Uterine smooth muscle cell (primary cell): ENCODE measurements around the gene F2RL3. TPM values are rescaled to one million over a fixed set of nuclear protein-coding genes. Genes with fewer than 3 reads are reported as not detected.

Experiments used
- total RNA-seq: library from RNA; depleted of rRNA; stranded (reverse); fragments of >200 nt; gene quantifications from 2 replicates; pipeline ENCODE4 v1.2.3, GENCODE V29; 2014

Gene F2RL3
- 0.22 TPM in 1 of 2 replicates, not detected in the other for total RNA-seq

GRCh38 chr19:16888629-16889365, at the start of gene F2RL3:
Gene F2RL3, plus strand, starts transcription at chr19:16888999. Its CDS starts 191 bp downstream, at chr19:16889190.

Other genes starting within 250 kb of the F2RL3 start
- 77.8 and 78.2 TPM in 2 replicates for gene SMIM7, start 228.9 kb upstream of the F2RL3 start, total RNA-seq
- gene TMEM38A, start 227.9 kb upstream of the F2RL3 start, total RNA-seq = 0.77 and 1.4 TPM in 2 replicates
- gene NWD1, start 169.2 kb upstream of the F2RL3 start, total RNA-seq = not detected in 2 replicates
- gene SIN3B, start 59.6 kb upstream of the F2RL3 start, total RNA-seq = 20.6 and 29.7 TPM in 2 replicates
- 0.66 and 1.5 TPM in 2 replicates for gene CPAMD8, start 137.8 kb downstream of the F2RL3 start, total RNA-seq
- gene HAUS8, start 186.5 kb downstream of the F2RL3 start, total RNA-seq = 2.7 and 7.6 TPM in 2 replicates
- gene MYO9B, start 186.8 kb downstream of the F2RL3 start, total RNA-seq = 76.7 and 80.3 TPM in 2 replicates